A673 (cell line): Measurements from ENCODE around the gene ZNRF2.

Source experiments
- EZH2 ChIP-seq: fragments of 200-600 bp; sonication (generic); IDR thresholded peaks from 2 replicates; pipeline ENCODE4 v1.6.1; 2017; ENCODE audit warnings: borderline replicate concordance, low read depth, mild to moderate bottlenecking, mixed read lengths, antibody characterized with exemption, low read length; ENCODE audit not compliant: poor library complexity, severe bottlenecking
- TF ChIP-seq, protein P1 (sequence below): fragments of 300-800, 200-600 bp; sonication (generic); conservative IDR thresholded peaks from 2 replicates; pipeline ENCODE4 v1.5.1; 2017; ENCODE audit warnings: low read depth, mild to moderate bottlenecking, antibody characterized with exemption, low read length, moderate library complexity, mixed read lengths

DNA sequence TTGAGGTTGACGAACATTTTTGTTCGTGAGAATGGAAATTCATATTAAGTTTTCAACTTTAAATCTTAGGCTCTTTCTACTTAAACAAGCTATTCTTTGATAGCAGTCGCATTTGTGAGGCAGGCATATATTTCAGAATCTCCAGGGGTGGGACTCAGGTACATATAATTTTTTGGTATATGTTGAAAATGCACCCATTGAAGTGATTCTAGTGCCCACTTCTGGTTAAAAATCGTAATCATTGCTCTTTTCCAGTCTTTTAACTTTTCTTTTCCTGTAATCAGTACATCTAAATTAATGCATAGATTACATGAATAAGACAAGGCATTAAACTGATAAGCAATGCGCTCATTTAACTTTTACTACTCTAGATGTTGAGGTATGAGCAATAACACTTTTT lies 67.8 kb downstream of the ZNRF2 start:
- TF ChIP-seq, protein P1, sequence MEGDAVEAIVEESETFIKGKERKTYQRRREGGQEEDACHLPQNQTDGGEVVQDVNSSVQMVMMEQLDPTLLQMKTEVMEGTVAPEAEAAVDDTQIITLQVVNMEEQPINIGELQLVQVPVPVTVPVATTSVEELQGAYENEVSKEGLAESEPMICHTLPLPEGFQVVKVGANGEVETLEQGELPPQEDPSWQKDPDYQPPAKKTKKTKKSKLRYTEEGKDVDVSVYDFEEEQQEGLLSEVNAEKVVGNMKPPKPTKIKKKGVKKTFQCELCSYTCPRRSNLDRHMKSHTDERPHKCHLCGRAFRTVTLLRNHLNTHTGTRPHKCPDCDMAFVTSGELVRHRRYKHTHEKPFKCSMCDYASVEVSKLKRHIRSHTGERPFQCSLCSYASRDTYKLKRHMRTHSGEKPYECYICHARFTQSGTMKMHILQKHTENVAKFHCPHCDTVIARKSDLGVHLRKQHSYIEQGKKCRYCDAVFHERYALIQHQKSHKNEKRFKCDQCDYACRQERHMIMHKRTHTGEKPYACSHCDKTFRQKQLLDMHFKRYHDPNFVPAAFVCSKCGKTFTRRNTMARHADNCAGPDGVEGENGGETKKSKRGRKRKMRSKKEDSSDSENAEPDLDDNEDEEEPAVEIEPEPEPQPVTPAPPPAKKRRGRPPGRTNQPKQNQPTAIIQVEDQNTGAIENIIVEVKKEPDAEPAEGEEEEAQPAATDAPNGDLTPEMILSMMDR = 0 out of 2 replicates have a peak, but pooled peaks have one; percentile 24
- TF ChIP-seq EZH2 = no peak
